ENCODE results near the gene WNT8B.

DNA sequence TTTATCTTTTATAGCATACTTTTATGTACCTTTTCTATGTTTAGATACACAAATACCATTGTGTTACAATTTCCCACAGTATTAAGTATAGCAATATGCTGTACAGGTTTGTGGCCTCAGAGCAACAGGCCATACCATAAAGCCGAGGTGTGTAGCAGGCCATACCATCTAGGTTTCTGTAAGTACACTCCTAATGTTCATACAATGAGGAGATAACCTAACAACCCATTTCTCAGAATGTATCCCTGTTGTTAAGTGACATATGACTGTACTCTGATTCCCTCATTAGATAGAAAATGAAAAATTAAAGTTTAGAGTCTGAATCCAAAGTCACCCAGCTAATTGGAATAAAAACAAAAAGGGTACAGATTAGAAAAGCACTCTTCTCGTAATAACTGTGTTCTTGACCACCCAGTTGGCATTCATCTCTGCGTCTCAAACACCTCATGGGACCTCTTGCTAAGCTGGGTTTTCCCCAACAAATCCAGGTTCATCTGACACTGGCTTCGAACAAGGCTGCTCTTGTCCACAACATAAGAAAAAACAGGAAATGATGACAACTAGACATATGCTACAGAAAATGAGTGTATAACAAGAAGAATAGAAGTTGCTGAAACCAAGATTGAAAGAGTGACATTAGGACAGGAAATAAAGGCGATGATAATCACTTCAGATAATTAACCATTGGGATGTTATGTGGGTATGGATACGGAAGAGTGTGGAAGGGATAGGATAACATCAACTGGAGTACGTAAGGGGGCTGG, 65.5 kb downstream of the WNT8B start:
- TF ChIP-seq CTCF (IDR thresholded peaks at IDR 0.05): no peak
- TF ChIP-seq POLR2A (IDR thresholded peaks at IDR 0.05): no peak

Measured in esophagus squamous epithelium (tissue), 4 donors.